Osteoblast (primary cell): ENCODE results near the gene MAP3K20. TPM values are rescaled to one million over a fixed set of nuclear protein-coding genes. Genes with fewer than 3 reads are reported as not detected.

ENCODE experiments used
- DNase-seq: peaks from one replicate; pipeline ENCODE4 v3.0.0; 2011; ENCODE audit warnings: low spot score, mixed read lengths; ENCODE audit not compliant: insufficient read length; ENCODE audit errors: missing footprints
- H2AFZ ChIP-seq: 2 replicates; pipeline ENCODE4 v1.6.0; 2011; ENCODE audit warnings: mild to moderate bottlenecking, low read length
- H3K27ac ChIP-seq: 2 replicates; pipeline ENCODE4 v1.5.1; 2011; ENCODE audit warnings: mild to moderate bottlenecking, low read depth, low read length, moderate library complexity
- H3K27me3 ChIP-seq: 2 replicates; pipeline ENCODE4 v1.6.0; 2012; ENCODE audit warnings: mild to moderate bottlenecking, control low read depth, inconsistent platforms, low read length, moderate library complexity; ENCODE audit not compliant: insufficient read depth
- H3K36me3 ChIP-seq: 2 replicates; pipeline ENCODE4 v1.5.1; 2011; ENCODE audit warnings: mild to moderate bottlenecking, low read length, control low read depth, moderate library complexity; ENCODE audit not compliant: insufficient read depth
- H3K4me1 ChIP-seq: 2 replicates; pipeline ENCODE4 v1.5.1; 2011; ENCODE audit warnings: mild to moderate bottlenecking, low read length, control low read depth, moderate library complexity; ENCODE audit not compliant: insufficient read depth
- H3K4me2 ChIP-seq: 2 replicates; pipeline ENCODE4 v1.6.0; 2011; ENCODE audit warnings: mild to moderate bottlenecking, low read length; ENCODE audit not compliant: insufficient read depth
- H3K4me3 ChIP-seq: fragments of 200-600 bp; sonication (generic); 3 replicates; pipeline ENCODE4 v1.5.1; 2012; ENCODE audit warnings: mild to moderate bottlenecking, low read length, inconsistent platforms; ENCODE audit not compliant: insufficient read depth
- H3K79me2 ChIP-seq: 2 replicates; pipeline ENCODE4 v1.6.0; 2012; ENCODE audit warnings: mild to moderate bottlenecking, low read length, control low read depth, inconsistent platforms; ENCODE audit not compliant: insufficient read depth
- H3K9me3 ChIP-seq: 2 replicates; pipeline ENCODE4 v1.5.1; 2011; ENCODE audit warnings: low read depth, low read length, control low read depth
- H4K20me1 ChIP-seq: 2 replicates; pipeline ENCODE4 v1.6.0; 2012; ENCODE audit warnings: mild to moderate bottlenecking, low read length, control low read depth; ENCODE audit not compliant: insufficient read depth
- total RNA-seq: library from RNA; depleted of rRNA; stranded (reverse); fragments of >200 nt; gene quantifications from 2 replicates; pipeline ENCODE4 v1.2.3, GENCODE V29; 2012
- TF ChIP-seq, protein P1 (sequence below): IDR thresholded peaks from 2 replicates; pipeline ENCODE4 v1.5.1; 2011; ENCODE audit warnings: mild to moderate bottlenecking, low read depth, low read length, moderate library complexity; ENCODE audit errors: extremely low read depth

Gene MAP3K20
- total RNA-seq, 1 donor, result 56.1 TPM

DNA sequence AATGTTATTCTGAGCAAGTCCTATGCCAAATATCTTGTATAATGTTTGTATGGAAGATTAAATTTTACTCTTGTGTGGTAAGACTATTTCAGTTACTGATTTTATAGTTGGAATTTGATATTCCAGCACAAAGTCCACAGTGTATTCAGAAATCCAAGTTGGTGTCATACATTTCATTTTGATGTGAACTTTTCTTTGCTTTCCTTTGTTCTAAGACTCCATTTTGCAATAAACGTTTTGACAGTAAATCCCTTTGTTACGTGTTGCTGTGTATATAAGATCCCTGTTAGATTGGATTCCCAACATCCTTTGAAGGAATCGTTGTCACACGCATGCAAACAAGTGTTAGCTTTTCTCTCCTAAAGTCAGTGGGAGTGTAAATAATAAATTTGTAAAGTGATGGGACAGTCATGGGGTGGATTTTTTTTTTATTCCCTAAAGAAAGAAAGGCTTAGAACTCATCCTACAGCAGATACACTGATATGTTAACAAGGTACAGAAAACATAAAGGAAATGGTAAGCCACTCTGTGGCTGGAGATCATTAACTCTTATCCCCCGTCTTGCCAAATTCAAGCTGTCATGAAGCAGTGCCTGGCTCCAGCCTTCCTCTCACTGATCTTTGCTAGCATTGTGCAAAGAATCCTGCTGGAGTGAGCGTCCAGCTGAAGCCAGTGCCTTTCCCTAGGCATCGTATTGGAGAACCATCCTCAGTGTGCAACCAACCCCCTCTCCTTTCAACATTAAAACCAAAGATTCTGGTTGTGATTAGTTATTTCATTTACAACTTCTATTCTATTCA is 151.5 kb downstream of the MAP3K20 start:
- H3K4me3 ChIP-seq, result no peak overlapping the region
- H3K36me3 ChIP-seq, result no peaks in the 10 kb centered on the region
- no peaks in the 10 kb centered on the region for H3K4me1 ChIP-seq
- no peaks in the 10 kb centered on the region for H3K79me2 ChIP-seq
- H4K20me1 ChIP-seq, result no peaks in the 10 kb centered on the region
- H2AFZ ChIP-seq, result no peak overlapping the region
- no peak overlapping the region for H3K27ac ChIP-seq
- DNase-seq, result no peak
- TF ChIP-seq, protein P1, sequence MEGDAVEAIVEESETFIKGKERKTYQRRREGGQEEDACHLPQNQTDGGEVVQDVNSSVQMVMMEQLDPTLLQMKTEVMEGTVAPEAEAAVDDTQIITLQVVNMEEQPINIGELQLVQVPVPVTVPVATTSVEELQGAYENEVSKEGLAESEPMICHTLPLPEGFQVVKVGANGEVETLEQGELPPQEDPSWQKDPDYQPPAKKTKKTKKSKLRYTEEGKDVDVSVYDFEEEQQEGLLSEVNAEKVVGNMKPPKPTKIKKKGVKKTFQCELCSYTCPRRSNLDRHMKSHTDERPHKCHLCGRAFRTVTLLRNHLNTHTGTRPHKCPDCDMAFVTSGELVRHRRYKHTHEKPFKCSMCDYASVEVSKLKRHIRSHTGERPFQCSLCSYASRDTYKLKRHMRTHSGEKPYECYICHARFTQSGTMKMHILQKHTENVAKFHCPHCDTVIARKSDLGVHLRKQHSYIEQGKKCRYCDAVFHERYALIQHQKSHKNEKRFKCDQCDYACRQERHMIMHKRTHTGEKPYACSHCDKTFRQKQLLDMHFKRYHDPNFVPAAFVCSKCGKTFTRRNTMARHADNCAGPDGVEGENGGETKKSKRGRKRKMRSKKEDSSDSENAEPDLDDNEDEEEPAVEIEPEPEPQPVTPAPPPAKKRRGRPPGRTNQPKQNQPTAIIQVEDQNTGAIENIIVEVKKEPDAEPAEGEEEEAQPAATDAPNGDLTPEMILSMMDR, result no peak
- no peaks in the 10 kb centered on the region for H3K27me3 ChIP-seq
- no peaks in the 10 kb centered on the region for H3K9me3 ChIP-seq
- H3K4me2 ChIP-seq, result no peak overlapping the region

DNA sequence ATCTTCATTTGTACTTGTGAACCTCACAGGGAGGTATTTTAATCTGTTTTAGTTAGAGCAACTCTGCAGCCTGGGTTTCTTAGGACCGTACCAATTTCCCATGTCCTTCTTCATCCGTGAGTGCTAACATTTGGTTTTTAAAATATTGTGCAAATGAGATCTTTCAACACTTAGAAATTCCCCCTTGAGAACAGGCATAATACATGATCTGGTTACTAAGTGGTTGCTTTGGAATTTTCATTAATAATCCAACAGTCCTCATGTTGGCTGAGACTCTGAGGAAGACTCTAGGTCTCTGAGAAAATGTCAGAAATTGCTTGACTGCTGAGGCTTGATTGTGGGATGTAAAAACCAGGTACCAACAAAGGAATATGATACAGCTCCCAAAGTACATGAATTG is 153.4 kb downstream of the MAP3K20 start:
- no peaks in the 10 kb centered on the region for H3K27me3 ChIP-seq

DNA sequence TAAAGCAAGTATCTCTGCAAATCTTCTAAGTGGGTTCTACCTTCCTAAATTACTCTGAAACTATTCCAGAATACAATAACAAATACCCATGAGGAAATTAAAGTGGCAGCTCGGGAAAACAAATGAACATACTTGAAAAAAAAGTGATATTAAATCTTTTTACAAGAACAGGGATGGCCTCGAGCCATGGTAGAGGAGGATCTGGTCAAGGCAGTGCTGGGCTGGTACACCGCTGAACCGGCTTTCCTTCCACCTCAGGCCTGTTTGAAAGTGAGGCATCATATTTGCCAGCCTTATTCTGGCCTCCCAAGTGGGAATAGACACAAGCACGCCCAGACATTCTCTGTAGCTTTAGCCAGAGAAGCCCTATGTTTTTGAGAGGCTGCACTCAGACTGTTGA is 154.5 kb downstream of the MAP3K20 start:
- Histone ChIP-seq H3K36me3 (peaks cover 6% of the 10 kb centered on the region), H3K27me3 (no peaks in the 10 kb centered on the region), H3K27ac (no peak overlapping the region), H3K4me2 (no peak overlapping the region), H2AFZ (no peak overlapping the region), H3K4me1 (no peaks in the 10 kb centered on the region), H3K79me2 (no peaks in the 10 kb centered on the region), H3K4me3 (no peak overlapping the region), H3K9me3 (no peaks in the 10 kb centered on the region), H4K20me1 (no peaks in the 10 kb centered on the region)
- no peak for DNase-seq
- TF ChIP-seq, protein P1, result no peak

More for the DNA sequence above, 153.4 kb downstream of the MAP3K20 start:
- no peaks in the 10 kb centered on the region for H3K4me1 ChIP-seq
- H4K20me1 ChIP-seq, result no peaks in the 10 kb centered on the region
- H3K4me3 ChIP-seq, result no peak overlapping the region
- H3K36me3 ChIP-seq, result peaks cover 6% of the 10 kb centered on the region
- H3K4me2 ChIP-seq, result no peak overlapping the region
- TF ChIP-seq, protein P1, result no peak
- no peak overlapping the region for H2AFZ ChIP-seq
- no peak overlapping the region for H3K27ac ChIP-seq
- H3K9me3 ChIP-seq, result no peaks in the 10 kb centered on the region
- no peak for DNase-seq
- H3K79me2 ChIP-seq, result no peaks in the 10 kb centered on the region

DNA sequence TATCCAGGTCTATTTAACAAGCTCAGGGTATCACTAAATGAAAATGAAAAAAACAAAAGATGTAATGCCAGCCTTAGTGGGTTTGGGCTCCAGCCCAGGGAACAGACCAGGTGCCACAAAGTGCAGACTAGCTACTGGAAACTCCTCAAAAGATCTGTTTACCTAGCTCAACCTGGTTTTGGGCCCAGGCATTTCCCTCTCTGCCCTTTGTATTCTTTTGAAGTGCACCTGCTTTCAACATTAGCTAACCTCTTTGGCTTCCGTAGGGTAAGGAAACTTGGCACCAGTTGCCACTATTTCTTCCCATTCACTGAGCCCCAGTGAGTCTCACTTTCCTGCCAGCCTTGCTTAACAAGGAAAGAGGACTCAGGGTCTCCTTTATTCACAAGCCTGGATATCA is 155.4 kb downstream of the MAP3K20 start:
- Histone ChIP-seq H3K27ac (no peak overlapping the region), H4K20me1 (no peaks in the 10 kb centered on the region), H3K4me2 (no peak overlapping the region), H3K4me3 (no peak overlapping the region), H2AFZ (no peak overlapping the region), H3K27me3 (no peaks in the 10 kb centered on the region), H3K36me3 (peaks cover 6% of the 10 kb centered on the region), H3K4me1 (no peaks in the 10 kb centered on the region), H3K9me3 (no peaks in the 10 kb centered on the region), H3K79me2 (no peaks in the 10 kb centered on the region)
- no peak for DNase-seq
- TF ChIP-seq, protein P1, result no peak
